PFSK-1 (cell line): Measurements from ENCODE around the gene CPNE9.

Source experiments
- FOXP2 ChIP-seq: optimal IDR thresholded peaks from 2 replicates; pipeline ENCODE3; 2011; ENCODE audit warnings: borderline replicate concordance, control low read depth, inconsistent platforms; ENCODE audit not compliant: insufficient read depth; ENCODE audit errors: extremely low read length, extremely low read depth
- POLR2AphosphoS5 ChIP-seq: IDR thresholded peaks from 2 replicates; pipeline ENCODE4 v1.6.1; 2012; ENCODE audit warnings: low read depth, mild to moderate bottlenecking, control low read depth, low read length, moderate library complexity
- REST ChIP-seq, 2 experiments: IDR thresholded peaks; 2 replicates each; pipeline versions ENCODE4 v1.6.1 to v1.8.0; 2011 to 2012; ENCODE audit warnings: low read depth in 2 of 2, low read length in 2 of 2, control low read depth in 1 of 2, inconsistent platforms in 1 of 2, mild to moderate bottlenecking in 1 of 2, moderate library complexity in 1 of 2; ENCODE audit not compliant: insufficient read depth in 1 of 2
- SIN3A ChIP-seq: IDR thresholded peaks from 2 replicates; pipeline ENCODE4 v1.6.1; 2012; ENCODE audit warnings: mild to moderate bottlenecking, low read length, moderate library complexity, borderline replicate concordance; ENCODE audit not compliant: insufficient read depth
- TAF1 ChIP-seq: IDR thresholded peaks from 2 replicates; pipeline ENCODE4 v1.6.1; 2012; ENCODE audit warnings: low read length, control low read depth, borderline replicate concordance; ENCODE audit not compliant: insufficient read depth

CPNE9 gene

GRCh38 chr3:9729419-9729818 lies 25.8 kb downstream of the CPNE9 start:
- TF ChIP-seq POLR2AphosphoS5 (no peak), SIN3A (no peak), TAF1 (no peak), FOXP2 (no peak), REST (IDR thresholded peaks at IDR 0.05; ENCODE audit: insufficient read depth in 1 of 2, low read depth in 2 of 2, low read length in 2 of 2) (no peak)

GRCh38 chr3:9730657-9731205 lies 27.1 kb downstream of the CPNE9 start:
- no peak for TF ChIP-seq SIN3A
- no peak for TF ChIP-seq REST (IDR thresholded peaks at IDR 0.05; ENCODE audit: insufficient read depth in 1 of 2, low read depth in 2 of 2, low read length in 2 of 2)
- TF ChIP-seq FOXP2, result no peak
- TF ChIP-seq POLR2AphosphoS5, result no peak
- TF ChIP-seq TAF1, result no peak

- TF ChIP-seq FOXP2 (no peak), TAF1 (peak; percentile 59; the same call in 1 of the 2 replicates), SIN3A (no peak), POLR2AphosphoS5 (peak; percentile 70)
These were observed 27.8 kb downstream of the CPNE9 start, which contains the start of gene BRPF1 for GRCh38 chr3:9731206-9732079. Gene BRPF1 (plus strand): TSS chr3:9731735. CDS start chr3:9734141, 2,406 bp downstream.

- TF ChIP-seq FOXP2 (no peak), POLR2AphosphoS5 (no peak), TAF1 (no peak), REST (IDR thresholded peaks at IDR 0.05; ENCODE audit: insufficient read depth in 1 of 2, low read depth in 2 of 2, low read length in 2 of 2) (no peak), SIN3A (no peak)
These were observed 28.6 kb downstream of the CPNE9 start for GRCh38 chr3:9732080-9732739.

- TF ChIP-seq FOXP2 (no peak), REST (IDR thresholded peaks at IDR 0.05; ENCODE audit: insufficient read depth in 1 of 2, low read depth in 2 of 2, low read length in 2 of 2) (no peak), SIN3A (no peak), POLR2AphosphoS5 (no peak), TAF1 (no peak)
These were observed 29.1 kb downstream of the CPNE9 start for GRCh38 chr3:9732740-9733115.
